Left colon (tissue), 2 donors: ENCODE results near the gene MAB21L2. TPM values are rescaled to one million over a fixed set of nuclear protein-coding genes. Genes with fewer than 3 reads are reported as not detected.

Experiments used
- ATAC-seq: fragments of 200-7000 bp; cut with Tn5 transposase; one replicate; pipeline ENCODE4 v1.9.1; 2020; ENCODE audit warnings: mild to moderate bottlenecking, moderate library complexity
- DNase-seq, 2 donors: peaks; one replicate each; pipeline ENCODE4 v3.0.0-alpha.2; 2020
- intact Hi-C, 2 donors: fragments of 100-400 bp; cut with DNase I in 1 of 2; cut with micrococcal nuclease in 1 of 2; formaldehyde crosslinking; loops; one replicate each; pipeline versions ENCODE4 v1.11.2 to v1.14.0; 2022; cut with DNase I, micrococcal nuclease
- total RNA-seq, 2 donors: library from RNA; stranded (reverse); fragmentation: NEBNext Ultra II Directional; extraction: Animal tissue kit (Norgen Biotek cat#: 25700); gene quantifications; one replicate each; pipeline ENCODE4 v1.2.1, GENCODE V29; 2021
- donor health status: DM: no; HTN: no; CAD: no.
- donor health status: DM: yes; HTN: yes; CAD: no.

The MAB21L2 gene
- total RNA-seq, 2 donors from 2014 or later: 2.4 to 45.8 TPM

DNA sequence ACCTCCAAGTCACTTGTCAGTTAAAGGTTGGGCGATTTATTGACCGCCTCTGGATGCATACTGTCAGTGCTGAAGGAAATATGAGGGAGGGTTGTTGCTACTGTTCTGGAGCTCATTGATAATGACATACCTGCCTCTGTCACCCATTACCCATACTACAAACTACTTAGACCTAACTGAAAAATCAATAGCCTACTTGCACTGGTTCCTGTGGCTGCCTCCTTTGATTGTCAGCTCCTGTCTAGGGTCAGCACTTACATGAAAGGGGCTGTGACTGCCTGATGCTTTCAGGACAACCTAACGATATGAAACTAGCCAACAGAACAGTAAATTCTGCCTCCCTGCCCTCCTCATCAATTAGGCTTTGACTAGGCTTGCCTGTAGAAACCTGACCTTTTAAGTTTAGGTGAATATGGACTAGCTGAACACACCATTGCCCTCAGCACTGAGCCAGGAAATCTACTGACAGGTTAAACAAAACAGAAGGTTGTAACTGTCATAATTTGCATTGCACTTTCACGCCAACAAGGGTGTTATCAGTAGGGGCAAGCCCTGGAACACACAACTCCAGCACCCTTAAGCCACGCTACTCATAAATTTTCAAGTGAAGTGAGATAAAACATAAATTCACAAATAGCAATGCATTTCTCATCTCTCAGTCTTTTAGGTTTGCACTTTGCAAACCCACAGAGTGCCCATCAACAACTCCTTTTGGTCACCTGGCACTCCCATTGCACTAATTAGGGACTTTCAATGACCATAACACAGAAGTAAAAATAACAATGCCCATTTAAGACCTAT lies 9.0 kb upstream of the MAB21L2 start:
- intact Hi-C loops: no loop called here
- DNase-seq (no peak), ATAC-seq (no peak)

GRCh38 chr4:150573534-150573933 lies 8.4 kb upstream of the MAB21L2 start:
- no peak for ATAC-seq
- intact Hi-C loops: no loop called here
- DNase-seq: no peak

- ATAC-seq (no peak), DNase-seq (no peak)
- intact Hi-C loops: no loop called here
Observed at GRCh38 chr4:150574678-150575077, 7.3 kb upstream of the MAB21L2 start.

DNA sequence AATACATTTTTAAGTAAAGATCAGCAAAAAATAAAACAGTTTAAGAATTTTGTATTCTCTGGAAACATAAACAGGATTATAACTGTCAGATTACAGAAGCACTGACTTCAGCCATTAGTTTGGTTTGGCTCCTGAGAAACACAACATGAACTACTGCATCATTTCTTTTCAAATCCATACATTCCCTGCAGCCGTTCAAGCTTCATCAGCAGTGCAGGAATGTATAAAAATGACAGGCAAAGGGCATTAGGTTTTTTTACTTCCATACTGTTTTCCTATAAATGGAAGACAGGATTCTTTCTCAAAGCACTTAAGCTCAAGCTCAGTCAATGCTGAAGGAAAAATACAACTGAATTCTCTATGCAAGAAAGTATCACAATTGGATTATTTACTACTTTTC lies 4.2 kb upstream of the MAB21L2 start:
- DNase-seq (no peak), ATAC-seq (no peak)
- intact Hi-C loops: no loop called here

DNA sequence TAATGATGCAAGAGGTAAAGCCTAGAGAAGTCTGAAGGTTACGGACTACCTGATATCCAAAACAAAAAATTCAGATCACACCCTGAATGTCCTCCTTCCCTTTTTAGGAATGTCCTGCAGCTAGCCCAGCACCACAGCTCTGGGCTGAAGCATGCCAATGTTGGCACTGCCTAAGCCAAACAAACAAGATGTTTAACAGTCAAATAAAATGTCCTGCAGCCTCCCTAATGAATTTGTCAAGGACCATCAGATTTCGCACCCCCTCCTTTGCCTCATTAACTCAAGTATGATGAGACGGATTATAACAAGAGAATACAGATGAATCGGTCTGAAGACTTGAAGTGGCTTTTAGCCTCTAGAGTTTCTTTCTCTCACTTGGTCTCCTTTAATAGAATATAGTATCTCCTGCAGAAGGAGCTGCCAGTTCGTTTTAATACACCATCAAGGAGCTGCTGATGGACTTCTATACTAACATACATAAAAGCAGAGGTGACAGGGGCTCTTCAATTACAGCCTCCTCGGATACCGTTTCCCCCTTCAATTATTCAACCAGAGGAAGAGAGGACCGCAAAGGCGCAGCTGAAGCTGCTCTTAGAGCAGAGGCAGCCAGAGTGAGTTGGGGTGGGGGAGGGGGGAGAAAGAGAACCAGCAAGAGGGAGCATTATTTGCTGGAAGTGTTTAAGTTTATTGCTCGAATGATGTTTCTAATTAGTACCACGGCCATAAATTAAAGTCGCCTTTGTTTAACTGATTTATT lies 3.0 kb upstream of the MAB21L2 start:
- DNase-seq (peak in 1 of 2 donors; percentile 51), ATAC-seq (no peak)
- intact Hi-C loops: no loop called here

DNA sequence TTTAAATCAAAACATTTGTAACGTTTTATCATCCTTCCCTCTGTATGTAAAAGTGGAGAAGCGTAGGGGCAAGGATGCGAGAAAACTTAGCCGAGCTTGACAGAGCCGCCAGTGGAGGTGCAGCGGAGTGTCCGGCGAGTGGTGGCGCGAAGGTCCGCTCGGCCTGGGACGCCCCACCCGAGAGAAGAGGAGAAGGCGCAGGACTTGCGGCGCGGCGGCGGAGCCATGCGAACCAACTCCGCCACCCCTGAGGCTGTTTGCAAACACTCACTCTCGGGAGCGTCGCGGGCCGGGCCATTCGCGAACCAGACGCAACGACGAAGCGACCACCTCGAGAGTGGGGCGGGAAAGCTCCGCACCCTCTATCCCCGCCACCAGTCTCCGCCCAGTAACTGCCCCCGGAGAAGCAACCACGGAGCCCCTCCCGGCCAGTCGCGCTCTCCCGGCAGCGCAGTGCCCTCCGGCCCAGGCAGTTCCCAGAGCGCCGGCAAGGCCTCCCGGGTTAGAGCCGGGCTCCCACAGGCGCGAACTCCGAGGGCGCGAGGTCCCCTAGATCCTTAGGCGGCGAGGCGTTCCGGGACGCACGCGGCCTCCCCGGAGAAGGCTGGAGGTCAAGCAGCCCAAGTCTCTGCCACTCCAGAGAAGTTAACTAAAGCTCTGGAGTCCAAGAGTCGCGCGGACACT lies 2.3 kb upstream of the MAB21L2 start:
- ATAC-seq (no peak), DNase-seq (no peak)
- intact Hi-C loops: loop anchor here in 1 of 2 donors (5.0 kb wide), 1 partner anchor 277 kb away; no protein-coding TSS in a partner anchor

GRCh38 chr4:150580306-150580705 lies 1.6 kb upstream of the MAB21L2 start:
- intact Hi-C loops: loop anchor here in 1 of 2 donors (5.0 kb wide), 1 partner anchor 278 kb away; no protein-coding TSS in a partner anchor
- ATAC-seq (no peak), DNase-seq (no peak)

- intact Hi-C loops: loop anchor here in 1 of 2 donors (5.0 kb wide), 1 partner anchor 279 kb away; no protein-coding TSS in a partner anchor
- no peak for ATAC-seq
- DNase-seq: no peak
Observed at GRCh38 chr4:150581056-150581605, 820 bp upstream of the MAB21L2 start.

DNA sequence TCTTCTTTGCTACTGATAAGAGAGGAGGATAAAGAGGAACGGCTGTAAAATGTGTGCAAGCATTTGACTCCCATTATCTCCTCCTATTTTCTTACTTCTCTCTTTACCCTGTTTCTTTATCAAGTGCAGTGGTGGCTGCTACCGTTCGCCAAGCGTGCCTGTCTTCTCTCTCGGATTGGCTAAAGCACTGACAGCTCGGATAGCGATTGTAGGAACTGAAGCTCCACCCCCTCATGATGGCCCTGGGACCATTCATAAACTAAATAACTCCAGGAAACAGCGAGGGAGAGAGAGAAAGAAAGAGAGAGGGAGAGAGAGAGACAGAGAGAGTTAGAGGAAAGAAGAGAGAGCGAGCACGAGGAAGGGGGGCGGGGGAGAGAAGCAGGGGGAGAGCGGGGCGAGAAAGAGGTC lies 305 bp upstream of the MAB21L2 start:
- intact Hi-C loops: loop anchor here in 1 of 2 donors (5.0 kb wide), 1 partner anchor 279 kb away; no protein-coding TSS in a partner anchor
- DNase-seq (peak; percentile 40 to 80), ATAC-seq (peak; percentile 34)

- intact Hi-C loops: loop anchor here in 1 of 2 donors (5.0 kb wide), 1 partner anchor 281 kb away; no protein-coding TSS in a partner anchor
- DNase-seq (no peak), ATAC-seq (no peak)
Observed at GRCh38 chr4:150582873-150583286, 929 bp downstream of the MAB21L2 start.

DNA sequence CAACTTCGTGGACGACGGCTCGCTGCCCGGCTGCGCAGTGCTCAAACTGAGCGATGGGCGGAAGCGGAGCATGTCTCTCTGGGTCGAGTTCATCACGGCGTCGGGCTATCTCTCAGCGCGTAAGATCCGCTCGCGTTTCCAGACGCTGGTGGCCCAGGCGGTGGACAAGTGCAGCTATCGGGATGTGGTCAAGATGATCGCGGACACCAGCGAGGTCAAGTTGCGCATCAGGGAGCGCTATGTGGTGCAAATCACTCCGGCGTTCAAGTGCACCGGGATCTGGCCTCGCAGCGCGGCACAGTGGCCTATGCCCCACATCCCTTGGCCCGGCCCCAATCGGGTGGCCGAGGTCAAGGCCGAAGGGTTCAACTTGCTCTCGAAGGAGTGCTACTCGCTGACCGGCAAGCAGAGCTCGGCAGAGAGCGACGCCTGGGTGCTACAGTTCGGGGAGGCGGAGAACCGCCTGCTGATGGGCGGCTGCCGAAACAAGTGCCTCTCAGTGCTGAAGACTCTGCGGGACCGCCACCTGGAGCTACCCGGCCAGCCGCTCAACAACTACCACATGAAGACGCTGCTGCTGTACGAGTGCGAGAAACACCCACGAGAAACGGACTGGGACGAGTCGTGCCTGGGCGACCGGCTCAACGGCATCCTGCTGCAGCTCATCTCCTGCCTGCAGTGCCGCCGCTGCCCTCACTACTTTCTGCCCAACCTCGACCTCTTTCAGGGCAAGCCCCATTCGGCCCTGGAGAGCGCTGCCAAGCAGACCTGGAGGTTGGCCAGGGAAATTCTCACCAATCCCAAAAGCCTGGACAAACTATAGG lies 1.5 kb downstream of the MAB21L2 start:
- ATAC-seq (no peak), DNase-seq (peak; percentile 32)
- intact Hi-C loops: loop anchor here in 1 of 2 donors (5.0 kb wide), 1 partner anchor 281 kb away; no protein-coding TSS in a partner anchor

DNA sequence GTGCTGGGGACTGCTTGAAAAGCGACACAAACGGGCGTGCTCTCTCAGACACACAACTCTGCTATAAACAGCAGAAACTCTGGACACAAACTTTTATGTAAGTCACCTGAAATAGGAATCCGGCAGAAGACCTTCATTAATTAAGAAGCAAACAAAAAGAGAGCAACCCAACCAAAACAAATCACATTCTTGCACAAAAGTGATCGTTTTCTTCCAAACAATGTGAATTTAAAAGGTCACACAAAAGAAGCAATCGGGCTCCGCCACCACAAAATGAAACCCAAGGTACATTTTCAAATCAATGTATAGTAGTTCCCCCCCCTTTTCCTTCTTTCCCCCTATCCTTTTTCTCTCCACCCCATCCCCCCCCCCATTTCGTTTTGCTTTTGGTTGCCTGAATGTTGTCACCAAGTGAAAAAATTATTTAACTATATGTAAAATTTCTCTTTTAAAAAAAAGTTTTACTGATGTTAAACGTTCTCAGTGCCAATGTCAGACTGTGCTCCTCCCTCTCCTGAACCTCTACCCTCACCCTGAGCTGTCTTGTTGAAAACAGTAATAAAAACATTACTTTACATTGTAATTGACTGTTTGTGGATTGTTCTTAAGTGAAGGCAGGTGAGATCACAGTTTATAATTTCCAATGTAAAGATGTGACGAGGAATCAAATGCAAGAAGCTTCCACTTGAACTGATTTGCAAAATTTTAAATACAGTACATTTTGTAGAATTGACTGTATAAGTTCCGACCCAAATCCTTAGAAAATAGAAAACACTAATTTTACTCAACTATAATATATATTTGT lies 2.4 kb downstream of the MAB21L2 start:
- DNase-seq: no peak
- ATAC-seq: no peak
- intact Hi-C loops: loop anchor here in 1 of 2 donors (5.0 kb wide), 1 partner anchor 282 kb away; no protein-coding TSS in a partner anchor

GRCh38 chr4:150585611-150586010 lies 3.7 kb downstream of the MAB21L2 start:
- intact Hi-C loops: no loop called here
- ATAC-seq: no peak
- DNase-seq: no peak

- ATAC-seq (no peak), DNase-seq (no peak)
- intact Hi-C loops: no loop called here
Observed at GRCh38 chr4:150586162-150586810, 4.3 kb downstream of the MAB21L2 start.

GRCh38 chr4:150588316-150588715 lies 6.4 kb downstream of the MAB21L2 start:
- intact Hi-C loops: no loop called here
- DNase-seq: no peak
- ATAC-seq: no peak

GRCh38 chr4:150589157-150589556 lies 7.2 kb downstream of the MAB21L2 start:
- intact Hi-C loops: no loop called here
- ATAC-seq (no peak), DNase-seq (no peak)

DNA sequence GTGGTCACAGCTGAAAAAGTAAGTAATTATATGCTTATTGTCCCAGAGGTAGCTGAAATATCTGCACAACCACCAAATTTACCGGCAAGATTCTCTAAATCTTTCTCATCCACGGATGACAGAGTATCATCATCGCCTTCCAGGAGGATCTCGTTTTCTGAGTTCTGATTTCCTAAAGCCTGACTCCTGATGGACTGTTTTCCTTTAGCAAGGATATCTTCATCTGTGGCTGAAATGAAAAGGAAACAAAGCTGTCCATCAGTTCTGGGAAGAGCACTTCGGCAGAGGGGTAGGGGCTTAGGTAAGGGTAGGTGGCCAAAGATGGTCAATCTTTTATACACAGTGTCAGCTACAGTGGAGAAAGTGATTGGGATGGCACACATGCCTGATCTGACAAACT lies 8.7 kb downstream of the MAB21L2 start:
- DNase-seq: no peak
- ATAC-seq: no peak
- intact Hi-C loops: no loop called here
